ENCODE data around the gene AHRR.

- TF ChIP-seq, protein P1, sequence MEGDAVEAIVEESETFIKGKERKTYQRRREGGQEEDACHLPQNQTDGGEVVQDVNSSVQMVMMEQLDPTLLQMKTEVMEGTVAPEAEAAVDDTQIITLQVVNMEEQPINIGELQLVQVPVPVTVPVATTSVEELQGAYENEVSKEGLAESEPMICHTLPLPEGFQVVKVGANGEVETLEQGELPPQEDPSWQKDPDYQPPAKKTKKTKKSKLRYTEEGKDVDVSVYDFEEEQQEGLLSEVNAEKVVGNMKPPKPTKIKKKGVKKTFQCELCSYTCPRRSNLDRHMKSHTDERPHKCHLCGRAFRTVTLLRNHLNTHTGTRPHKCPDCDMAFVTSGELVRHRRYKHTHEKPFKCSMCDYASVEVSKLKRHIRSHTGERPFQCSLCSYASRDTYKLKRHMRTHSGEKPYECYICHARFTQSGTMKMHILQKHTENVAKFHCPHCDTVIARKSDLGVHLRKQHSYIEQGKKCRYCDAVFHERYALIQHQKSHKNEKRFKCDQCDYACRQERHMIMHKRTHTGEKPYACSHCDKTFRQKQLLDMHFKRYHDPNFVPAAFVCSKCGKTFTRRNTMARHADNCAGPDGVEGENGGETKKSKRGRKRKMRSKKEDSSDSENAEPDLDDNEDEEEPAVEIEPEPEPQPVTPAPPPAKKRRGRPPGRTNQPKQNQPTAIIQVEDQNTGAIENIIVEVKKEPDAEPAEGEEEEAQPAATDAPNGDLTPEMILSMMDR (conservative IDR thresholded peaks at IDR 0.05; ENCODE audit: low read depth, low read length) = no peak
- TF ChIP-seq EZH2phosphoT487 (IDR thresholded peaks at IDR 0.05; ENCODE audit: borderline replicate concordance, low read length) = no peak
- TF ChIP-seq EZH2 (IDR thresholded peaks at IDR 0.05; ENCODE audit: low read length, unreplicated experiment) = no peak
These were observed 155.3 kb downstream of the AHRR start for GRCh38 chr5:476814-477175.
